HG03280 (cell line): ENCODE measurements around the gene PITPNC1.
"Not testable (repeated sequence)": the region's sequence is repeated elsewhere in the genome, so short reads cannot be mapped to it uniquely, and the experiment has no call there.

Experiments used
- ATAC-seq: cut with Tn5 transposase; IDR thresholded peaks from one replicate; pipeline ENCODE4 v1.9.1; 2021; ENCODE audit warnings: mild to moderate bottlenecking, moderate library complexity; ENCODE audit not compliant: unreplicated experiment

PITPNC1 gene

GRCh38 chr17:67606896-67607604 lies 230.0 kb downstream of the PITPNC1 start:
- no peak for ATAC-seq

- no peak for ATAC-seq
Measured at GRCh38 chr17:67610061-67610460, 233.0 kb downstream of the PITPNC1 start.

GRCh38 chr17:67613961-67614360 lies 236.9 kb downstream of the PITPNC1 start:
- no peak for ATAC-seq

GRCh38 chr17:67615011-67615561 lies 238.0 kb downstream of the PITPNC1 start:
- ATAC-seq: no peak

GRCh38 chr17:67615736-67616135 lies 238.7 kb downstream of the PITPNC1 start:
- ATAC-seq: no peak

- ATAC-seq: no peak
Measured at GRCh38 chr17:67617304-67617899, 240.3 kb downstream of the PITPNC1 start.

GRCh38 chr17:67619555-67619954 lies 242.5 kb downstream of the PITPNC1 start:
- ATAC-seq: no peak

- no peak for ATAC-seq
Measured at GRCh38 chr17:67620088-67620487, 243.0 kb downstream of the PITPNC1 start.

- no peak for ATAC-seq
Measured at GRCh38 chr17:67620636-67621035, 243.6 kb downstream of the PITPNC1 start.

- ATAC-seq: no peak
Measured at GRCh38 chr17:67623767-67624166, 246.7 kb downstream of the PITPNC1 start.

- ATAC-seq: no peak
Measured at GRCh38 chr17:67624886-67625656, 248.0 kb downstream of the PITPNC1 start.

- ATAC-seq: no peak
Measured at GRCh38 chr17:67625971-67626370, 248.9 kb downstream of the PITPNC1 start.

- no peak for ATAC-seq
Measured at GRCh38 chr17:67628580-67629013, 251.5 kb downstream of the PITPNC1 start.

- no peak for ATAC-seq
Measured at GRCh38 chr17:67629971-67630320, 252.9 kb downstream of the PITPNC1 start.

GRCh38 chr17:67630836-67631235 lies 253.8 kb downstream of the PITPNC1 start:
- ATAC-seq: not testable (repeated sequence)

- no peak for ATAC-seq
Measured at GRCh38 chr17:67632141-67632540, 255.1 kb downstream of the PITPNC1 start.

GRCh38 chr17:67633751-67634211 lies 256.7 kb downstream of the PITPNC1 start:
- no peak for ATAC-seq

- ATAC-seq: no peak
Measured at GRCh38 chr17:67635681-67636080, 258.6 kb downstream of the PITPNC1 start.

- ATAC-seq: no peak
Measured at GRCh38 chr17:67636312-67636711, 259.2 kb downstream of the PITPNC1 start.

GRCh38 chr17:67636834-67637520 lies 259.9 kb downstream of the PITPNC1 start:
- ATAC-seq: no peak
